AG04449 (cell line): ENCODE measurements around the gene REN.

Source experiments
- CTCF ChIA-PET: fragments of 350-600 bp; formaldehyde crosslinking; extraction: SDS; loops from one replicate; lab custom pipeline; 2021; ENCODE audit warnings: antibody characterized with exemption; lab: Yijun Ruan, JAX
- POLR2A ChIA-PET: fragments of 400-600, 350-600 bp; formaldehyde crosslinking; extraction: SDS; loops from one replicate; lab custom pipeline; 2020; ENCODE audit warnings: antibody characterized with exemption, inconsistent platforms; lab: Yijun Ruan, JAX
- DNase-seq: peaks from one replicate; pipeline ENCODE4 v3.0.0-alpha.2; 2010; ENCODE audit warnings: low read depth, low spot score
- H3K4me3 ChIP-seq: 2 replicates; pipeline ENCODE4 v1.5.1; 2011; ENCODE audit warnings: low read depth, mild to moderate bottlenecking, control low read depth, low read length
- CTCF ChIP-seq: IDR thresholded peaks from one replicate; pipeline ENCODE4 v1.5.1; 2011; ENCODE audit warnings: mild to moderate bottlenecking, moderate library complexity, low read length, control low read depth, inconsistent platforms; ENCODE audit not compliant: insufficient read depth; ENCODE audit errors: missing control alignments

REN gene

GRCh38 chr1:204130981-204131892, 34.9 kb downstream of the REN start:
- ChIA-PET CTCF (interaction anchor here (0.6 to 26.8 kb wide), 11 partner anchors 9 to 555 kb away, joined by 3 to 1069 read pairs (median 12); partner anchors contain the start of genes GOLT1A and SNRPE), POLR2A (interaction anchor here (4.1 kb wide), 1 partner anchor 259 kb away, joined by 27 read pairs; no protein-coding TSS in a partner anchor)
- DNase-seq: peak; percentile 37
- no peak overlapping the region for H3K4me3 ChIP-seq
- no peak for TF ChIP-seq CTCF

DNA sequence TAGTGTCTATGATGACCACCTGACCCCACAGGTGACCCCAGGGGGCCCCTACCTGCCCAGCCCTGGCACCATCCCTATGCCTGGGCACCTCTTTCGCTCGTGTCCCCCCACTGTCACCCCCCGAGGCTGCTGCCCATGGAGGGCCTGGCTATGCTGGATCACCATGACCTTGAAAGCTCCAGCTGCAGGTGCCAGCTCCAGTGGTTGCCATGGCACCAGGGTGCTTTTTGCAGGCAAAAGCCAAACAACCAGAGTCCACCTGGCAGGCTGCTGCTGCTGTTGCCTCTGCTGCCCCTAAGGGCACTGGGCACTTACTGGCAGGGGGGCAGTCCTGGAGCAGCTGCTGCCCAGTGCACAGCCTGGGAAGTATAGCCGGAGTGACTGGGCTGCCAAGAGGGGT, 36.0 kb downstream of the REN start:
- ChIA-PET POLR2A (interaction anchor here (4.1 kb wide), 1 partner anchor 258 kb away, joined by 27 read pairs; no protein-coding TSS in a partner anchor), CTCF (interaction anchor here (0.8 to 26.8 kb wide), 19 partner anchors 8 to 554 kb away, joined by 3 to 1069 read pairs (median 11); partner anchors contain the start of genes GOLT1A and SNRPE)
- no peak for TF ChIP-seq CTCF
- no peak overlapping the region for H3K4me3 ChIP-seq
- DNase-seq: no peak

DNA sequence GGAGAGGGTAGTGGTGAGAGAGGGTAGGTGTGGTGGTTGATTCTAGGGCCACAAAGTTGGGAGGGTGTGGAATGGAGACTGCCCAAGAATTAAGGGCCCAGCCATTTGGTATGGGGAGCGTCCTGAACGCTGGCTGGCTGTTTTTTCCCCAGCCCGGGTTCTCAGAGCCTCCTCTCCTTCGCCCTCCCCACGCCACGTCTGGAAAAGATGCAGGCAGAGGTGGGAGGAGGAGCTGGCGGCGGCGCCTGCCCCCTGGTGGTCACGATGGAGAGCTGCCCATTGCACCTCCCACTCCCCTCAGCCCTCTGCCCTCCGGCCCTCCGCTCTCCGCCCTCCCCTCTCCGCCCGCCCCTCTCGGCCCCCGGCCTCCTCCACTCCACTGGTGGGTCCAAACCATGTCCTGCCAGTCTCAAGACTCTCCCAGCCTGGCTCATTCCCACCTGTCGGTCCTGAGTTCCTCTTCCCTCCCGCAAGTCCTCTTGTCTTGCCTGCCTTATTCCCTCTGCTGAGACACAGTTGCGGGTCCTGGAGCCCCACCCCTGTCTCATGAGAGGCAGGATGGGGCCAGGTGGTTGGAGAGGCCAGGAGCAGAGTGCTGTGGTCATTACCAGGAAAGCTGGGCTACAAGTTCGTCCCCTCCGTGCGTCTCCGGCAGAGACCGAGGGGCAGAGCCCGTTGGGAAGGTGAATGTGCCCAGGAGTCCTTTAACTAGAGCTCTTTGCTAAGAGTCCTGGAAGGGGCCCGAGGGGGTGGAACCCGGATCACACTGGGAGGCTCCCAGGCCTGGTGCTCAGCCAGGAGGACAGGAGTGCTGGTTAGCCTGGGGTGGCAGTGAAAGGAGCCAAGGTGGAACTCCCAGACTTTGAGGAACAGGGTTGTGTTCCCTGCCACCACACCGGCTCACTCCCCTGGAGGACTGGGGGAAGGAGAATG, 36.9 kb downstream of the REN start:
- H3K4me3 ChIP-seq: no peak overlapping the region
- DNase-seq: no peak
- ChIA-PET CTCF (interaction anchor here (0.6 to 26.8 kb wide), 56 partner anchors 9 to 374 kb away, joined by 3 to 1069 read pairs (median 5); partner anchors contain the start of genes ETNK2, GOLT1A, REN and SNRPE), POLR2A (interaction anchor here (4.1 kb wide), 1 partner anchor 257 kb away, joined by 27 read pairs; no protein-coding TSS in a partner anchor)
- TF ChIP-seq CTCF: peak; percentile 96

- no peak overlapping the region for H3K4me3 ChIP-seq
- POLR2A ChIA-PET: interaction anchor here (4.1 kb wide), 1 partner anchor 256 kb away, joined by 27 read pairs; no protein-coding TSS in a partner anchor
- TF ChIP-seq CTCF: no peak
- CTCF ChIA-PET: interaction anchor here (0.8 to 26.8 kb wide), 46 partner anchors 8 to 374 kb away, joined by 3 to 1069 read pairs (median 7); partner anchors contain the start of genes ETNK2, REN, SNRPE and SOX13
- no peak for DNase-seq
Measured at GRCh38 chr1:204128464-204128963, 37.6 kb downstream of the REN start.

DNA sequence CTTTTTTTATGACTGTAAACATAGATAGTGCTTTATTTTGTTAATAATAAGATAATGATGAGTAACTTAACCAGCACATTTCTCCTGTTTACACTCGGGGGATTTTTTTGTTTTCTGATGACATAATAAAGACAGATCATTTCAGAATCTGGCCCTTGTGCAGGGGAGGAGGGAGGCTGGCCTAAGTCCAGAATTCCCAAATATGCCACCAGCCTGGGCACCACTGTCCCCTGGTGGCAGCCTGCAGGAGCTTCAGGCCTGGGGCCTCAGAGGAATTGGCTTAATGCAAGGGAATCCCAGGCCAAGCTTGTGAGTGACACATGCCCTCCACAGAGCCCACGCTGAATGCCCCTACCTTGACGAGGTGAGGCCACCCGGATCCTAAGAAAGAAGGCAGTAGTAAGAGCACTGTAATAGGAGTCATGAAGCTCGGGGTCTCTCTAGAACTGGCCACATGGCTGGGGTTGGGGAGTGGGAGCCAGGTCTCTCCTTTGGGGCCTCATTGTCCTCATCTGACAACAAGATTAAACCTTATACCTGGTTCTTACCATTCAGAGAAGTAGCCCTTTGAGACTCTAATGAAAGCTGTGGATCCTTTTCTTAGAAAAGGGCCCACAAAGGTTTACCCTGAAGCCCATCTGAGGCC, 38.4 kb downstream of the REN start:
- DNase-seq: peak; percentile 29

More for the DNA sequence above, 38.4 kb downstream of the REN start:
- ChIA-PET CTCF (interaction anchor here (0.5 to 26.8 kb wide), 23 partner anchors 8 to 375 kb away, joined by 3 to 1069 read pairs (median 9); partner anchors contain the start of gene SNRPE), POLR2A (interaction anchor here (0.9 to 4.1 kb wide), 3 partner anchors 256 to 267 kb away, joined by 3 to 27 read pairs (median 4); no protein-coding TSS in a partner anchor)
- TF ChIP-seq CTCF: peak; percentile 97
- H3K4me3 ChIP-seq: no peak overlapping the region
